RCC 7860 (cell line): ENCODE data around the gene CERS4.
"Not testable (repeated sequence)": the region's sequence is repeated elsewhere in the genome, so short reads cannot be mapped to it uniquely, and the experiment has no call there.

Experiments used
- DNase-seq: peaks from one replicate; pipeline ENCODE4 v3.0.0-alpha.2; 2015; ENCODE audit warnings: low spot score
- FAIRE-seq: peaks from 2 replicates; lab custom pipeline; 2012; peaks lifted over from hg19 to GRCh38; lab: Jason Lieb, UNC

CERS4 gene, protein sequence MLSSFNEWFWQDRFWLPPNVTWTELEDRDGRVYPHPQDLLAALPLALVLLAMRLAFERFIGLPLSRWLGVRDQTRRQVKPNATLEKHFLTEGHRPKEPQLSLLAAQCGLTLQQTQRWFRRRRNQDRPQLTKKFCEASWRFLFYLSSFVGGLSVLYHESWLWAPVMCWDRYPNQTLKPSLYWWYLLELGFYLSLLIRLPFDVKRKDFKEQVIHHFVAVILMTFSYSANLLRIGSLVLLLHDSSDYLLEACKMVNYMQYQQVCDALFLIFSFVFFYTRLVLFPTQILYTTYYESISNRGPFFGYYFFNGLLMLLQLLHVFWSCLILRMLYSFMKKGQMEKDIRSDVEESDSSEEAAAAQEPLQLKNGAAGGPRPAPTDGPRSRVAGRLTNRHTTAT

DNA sequence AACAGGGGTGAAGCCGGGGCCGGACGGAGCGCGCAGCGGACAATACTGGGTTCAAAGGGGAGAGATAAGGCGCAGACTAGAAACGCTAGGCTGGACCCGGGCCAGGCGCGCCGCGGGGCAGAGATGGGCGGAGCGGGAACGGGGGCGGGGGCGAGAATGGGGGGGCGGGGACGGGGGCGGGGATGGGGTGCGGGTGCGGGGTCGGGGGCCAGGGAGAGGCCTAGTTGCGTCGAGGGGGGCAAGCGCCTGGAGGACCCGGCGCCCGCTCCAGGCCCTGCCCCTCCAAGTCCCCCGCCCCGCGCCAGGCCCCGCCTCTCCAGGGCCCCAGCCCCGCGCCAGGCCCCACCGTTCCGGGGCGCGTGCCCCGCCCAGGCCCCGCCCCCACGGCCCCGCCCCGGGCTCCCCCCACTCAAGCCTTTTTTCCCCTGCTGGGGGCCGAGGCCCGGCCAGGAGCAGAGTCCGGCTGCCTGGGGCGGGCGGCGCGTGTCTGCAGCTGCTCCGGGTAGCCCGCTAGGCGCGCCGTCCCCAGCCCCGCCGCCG lies at the start of gene CERS4:
Gene CERS4, plus strand, starts transcription at position 449 of the 540 bp plus-strand sequence. CDS start 41,707 bp downstream, outside the sequence.
- no peak for DNase-seq
- no peak for FAIRE-seq

DNA sequence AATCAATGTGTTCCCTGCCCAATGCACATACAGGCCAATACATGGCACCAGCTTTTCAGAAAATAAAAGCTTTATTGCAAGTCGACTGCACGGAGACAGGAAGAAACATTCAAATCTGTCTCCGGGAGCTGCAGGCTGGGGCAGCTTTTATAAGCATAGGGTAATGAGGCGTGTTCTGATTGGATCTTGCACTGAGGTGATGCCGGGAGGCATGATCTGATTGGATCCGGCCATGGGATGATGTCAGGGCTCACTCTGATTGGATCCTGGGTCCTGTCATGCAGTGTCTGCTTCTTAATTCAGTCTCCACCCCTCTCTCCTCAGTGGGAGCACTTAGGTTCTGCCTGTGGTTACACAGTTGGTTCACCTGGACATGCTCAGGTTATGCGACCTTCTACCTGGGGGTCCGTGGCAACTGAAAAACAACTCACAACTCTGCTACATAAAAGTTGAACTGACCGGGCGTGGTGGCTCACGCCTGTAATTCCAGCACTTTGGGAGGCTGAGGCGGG lies 48.0 kb upstream of the CERS4 start:
- no peak for DNase-seq
- no peak for FAIRE-seq

DNA sequence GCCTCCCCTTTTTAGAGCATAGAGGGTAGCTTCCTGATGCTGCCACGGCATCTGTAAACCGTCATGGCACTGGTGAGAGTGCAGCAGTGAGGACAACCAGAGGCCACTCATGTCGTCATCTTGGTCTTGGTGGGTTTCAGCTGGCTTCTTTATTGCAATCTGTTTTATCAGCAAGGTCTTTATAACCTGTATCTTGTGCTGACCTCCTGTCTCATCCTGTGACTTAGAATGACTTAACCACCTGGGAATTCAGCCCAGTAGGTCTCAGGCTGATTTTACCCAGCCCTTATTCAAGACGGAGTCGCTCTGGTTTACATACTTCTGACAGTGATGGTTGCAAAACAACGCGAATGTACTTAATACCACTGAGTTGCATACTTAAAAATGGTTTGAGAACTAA lies 45.4 kb upstream of the CERS4 start:
- DNase-seq, result peak; percentile 22
- no peak for FAIRE-seq

DNA sequence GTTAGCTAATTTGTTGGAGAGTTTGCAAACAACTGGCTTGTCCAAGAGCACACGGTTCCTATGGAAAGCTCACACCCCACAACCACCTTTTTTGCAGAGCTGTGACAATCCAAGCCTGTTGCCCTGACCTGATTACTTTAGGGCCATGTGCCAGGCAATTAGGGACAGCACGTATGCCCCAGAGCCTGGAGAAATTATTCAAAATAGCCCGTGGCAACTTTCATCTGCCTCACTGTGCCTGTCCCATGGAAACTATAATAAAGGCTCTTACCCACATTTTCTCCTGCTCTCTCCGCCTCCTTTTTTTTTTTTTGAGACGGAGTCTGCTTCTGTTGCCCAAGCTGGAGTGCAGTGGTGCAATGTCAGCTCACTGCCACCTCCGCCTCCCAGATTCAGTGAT lies 41.2 kb upstream of the CERS4 start:
- FAIRE-seq (no peak), DNase-seq (no peak)

DNA sequence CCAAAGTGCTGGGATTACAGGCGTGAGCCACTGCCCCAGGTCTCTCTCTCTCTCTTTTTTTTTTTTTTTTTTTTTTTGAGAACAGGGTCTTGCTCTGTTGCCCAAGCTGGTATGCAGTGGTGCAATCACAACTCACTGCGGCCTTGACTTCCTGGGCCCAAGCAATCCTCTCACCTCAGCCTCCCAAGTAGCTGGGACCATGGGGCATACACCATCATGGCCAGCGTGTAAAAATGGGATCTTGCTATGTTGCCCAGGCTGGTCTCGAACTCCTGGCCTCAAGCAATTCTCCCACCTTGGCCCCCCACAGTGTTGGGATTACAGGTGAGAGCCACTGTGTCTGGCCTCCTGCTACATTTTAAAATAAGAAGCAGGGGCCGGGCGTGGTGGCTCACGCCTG lies 40.6 kb upstream of the CERS4 start:
- FAIRE-seq, result no peak
- DNase-seq, result no peak

DNA sequence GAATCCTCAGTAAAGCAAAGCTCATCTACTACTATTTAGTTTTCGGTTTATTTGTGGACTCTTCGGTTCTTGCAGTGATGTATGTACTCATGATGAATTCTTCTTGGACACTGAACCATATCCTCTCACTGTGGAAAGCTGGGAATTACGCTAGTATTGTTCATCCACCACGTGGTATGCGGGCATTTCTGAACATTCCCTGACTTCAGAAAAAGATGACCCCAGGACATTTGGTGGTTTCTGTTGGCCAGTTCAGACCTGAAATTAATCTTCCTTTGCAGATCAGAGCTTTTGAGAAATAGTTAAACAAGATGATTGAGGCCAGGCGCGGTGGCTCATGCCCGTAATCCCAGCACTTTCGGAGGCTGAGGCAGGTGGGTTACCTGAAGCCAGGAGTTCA lies 34.5 kb upstream of the CERS4 start:
- DNase-seq (peak; percentile 92), FAIRE-seq (peak; percentile 97)

DNA sequence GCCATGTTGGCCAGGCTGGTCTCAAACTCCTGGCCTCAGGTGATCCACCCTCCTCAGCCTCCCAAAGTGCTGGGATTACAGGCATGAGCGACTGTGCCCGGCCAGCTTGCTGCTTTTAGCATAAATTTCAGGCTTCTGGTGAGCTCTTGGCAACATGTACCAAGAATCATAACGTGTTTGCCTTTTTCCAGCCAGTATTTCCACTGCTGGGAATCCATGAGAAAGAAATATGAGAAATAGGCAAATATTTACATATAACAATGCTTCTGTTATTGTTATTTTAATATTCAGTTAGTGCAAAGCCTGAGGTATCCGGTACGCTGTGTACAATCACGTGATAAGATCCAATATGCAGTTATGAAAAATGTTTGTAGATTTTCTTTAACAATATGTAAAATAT lies 29.2 kb upstream of the CERS4 start:
- DNase-seq, result no peak
- no peak for FAIRE-seq

DNA sequence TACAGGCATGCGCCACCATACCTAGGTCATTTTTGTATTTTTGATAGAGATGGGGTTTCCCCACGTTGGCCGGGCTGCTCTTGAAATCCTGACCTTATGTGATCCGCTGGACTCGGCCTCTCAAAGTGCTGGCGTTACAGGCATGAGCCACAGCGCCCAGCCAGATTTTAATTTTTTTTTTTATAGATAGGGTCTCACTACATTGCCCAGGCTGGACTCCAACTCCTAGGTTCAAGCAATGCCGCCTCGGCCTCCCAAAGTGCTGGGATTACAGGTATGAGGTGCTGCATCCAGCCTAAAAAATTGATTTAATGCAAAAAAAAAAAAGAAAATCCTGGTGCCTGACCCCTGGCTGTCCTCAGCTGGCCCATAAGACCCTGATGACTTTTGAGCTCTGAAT lies 24.9 kb upstream of the CERS4 start:
- DNase-seq, result no peak
- FAIRE-seq, result no peak

DNA sequence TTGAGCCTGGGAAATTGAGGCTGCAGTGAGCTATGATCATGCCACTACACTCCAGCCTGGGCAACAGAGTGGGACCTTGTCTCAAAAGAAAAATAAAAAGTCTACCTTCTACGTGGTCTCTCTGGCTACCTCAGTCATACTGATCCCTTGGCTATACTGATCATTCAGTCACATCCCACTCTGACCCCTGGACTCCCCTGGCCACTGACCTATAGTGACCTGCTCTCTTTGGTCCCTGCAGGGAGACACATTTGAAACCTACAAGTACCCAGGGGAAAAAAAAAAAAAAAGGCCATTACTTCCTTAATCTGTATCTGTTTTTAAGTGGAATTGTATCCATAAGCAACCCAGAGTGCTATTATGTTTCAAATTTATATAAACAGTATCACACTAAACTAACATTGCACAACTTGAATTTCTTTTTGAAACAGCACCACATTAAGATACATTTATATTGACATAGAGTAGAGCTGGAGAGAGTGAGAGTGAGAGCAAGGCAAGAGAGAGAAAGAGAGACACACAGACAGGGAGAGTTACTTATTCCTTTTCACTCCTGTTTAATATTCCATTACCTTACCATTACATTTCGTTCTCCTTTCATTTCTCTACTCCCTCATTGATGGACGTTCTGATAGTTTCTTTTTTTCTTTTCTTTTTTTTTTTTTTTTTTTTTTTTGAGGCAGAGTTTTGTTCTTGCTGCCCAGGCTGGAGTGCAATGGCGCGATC lies 23.7 kb upstream of the CERS4 start:
- FAIRE-seq (no peak), DNase-seq (no peak)

DNA sequence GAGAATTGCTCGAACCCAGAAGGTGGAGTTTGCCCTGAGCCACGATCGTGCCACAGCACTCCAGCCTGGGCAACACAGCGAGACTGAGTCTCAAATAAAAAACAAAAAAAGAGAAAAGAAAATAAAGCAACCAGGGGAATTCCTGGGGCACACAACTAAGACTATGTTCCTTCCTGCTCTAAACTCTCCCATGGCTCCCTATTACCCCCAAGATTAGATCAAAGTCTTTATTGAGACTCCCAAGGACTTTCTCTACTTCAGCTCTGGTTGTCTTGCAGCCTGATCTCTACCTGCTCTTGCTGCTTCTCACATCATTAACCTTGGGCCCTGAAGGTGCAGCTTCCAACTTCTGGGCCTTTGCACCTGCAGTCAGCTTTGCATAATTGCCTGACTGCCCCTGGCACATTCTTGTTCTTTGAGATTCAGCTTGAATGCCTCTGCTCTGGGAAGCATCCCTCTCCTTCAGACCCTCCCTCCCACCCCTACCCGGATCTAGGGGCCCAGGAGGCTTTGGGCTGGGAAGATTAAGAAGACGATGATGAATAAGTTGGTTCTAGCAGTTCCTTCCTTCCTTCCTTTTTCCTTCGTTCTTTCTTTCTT lies 16.8 kb upstream of the CERS4 start:
- DNase-seq (no peak), FAIRE-seq (no peak)

DNA sequence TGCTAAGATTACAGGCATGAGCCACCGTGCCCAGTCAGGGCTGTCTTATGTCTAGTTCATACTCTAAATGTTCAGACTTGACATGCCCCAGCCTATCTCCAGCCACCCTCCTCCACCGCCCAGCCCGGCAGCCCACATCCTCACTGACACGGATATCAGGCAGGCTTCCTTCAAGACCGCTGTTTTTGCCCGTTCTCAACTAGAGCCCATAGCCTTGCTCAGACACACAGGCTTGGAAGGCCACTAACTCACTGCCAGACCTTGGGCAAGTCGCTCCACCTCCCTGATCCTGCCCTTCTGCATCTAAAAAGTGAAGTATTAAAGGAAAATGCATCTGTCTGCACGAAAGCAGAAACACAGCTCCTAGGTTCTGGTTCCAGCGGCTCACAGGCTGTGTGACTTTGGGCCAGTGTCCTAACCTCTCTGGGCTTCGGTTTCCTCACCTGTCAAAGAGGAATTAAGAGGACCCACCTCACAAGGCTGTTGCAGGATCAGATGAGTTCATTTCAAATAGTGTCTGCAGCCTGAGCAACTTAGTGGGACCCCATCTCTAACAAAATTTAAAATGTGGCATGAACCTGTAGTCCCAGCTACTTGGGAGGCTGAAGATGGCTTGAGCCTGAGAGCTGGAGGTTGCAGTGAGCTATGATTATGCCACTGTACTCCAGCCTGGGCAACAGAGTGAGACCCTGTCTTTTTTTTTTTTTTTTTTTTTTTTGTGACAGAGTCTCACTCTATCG lies 14.5 kb upstream of the CERS4 start:
- DNase-seq (no peak), FAIRE-seq (no peak)

DNA sequence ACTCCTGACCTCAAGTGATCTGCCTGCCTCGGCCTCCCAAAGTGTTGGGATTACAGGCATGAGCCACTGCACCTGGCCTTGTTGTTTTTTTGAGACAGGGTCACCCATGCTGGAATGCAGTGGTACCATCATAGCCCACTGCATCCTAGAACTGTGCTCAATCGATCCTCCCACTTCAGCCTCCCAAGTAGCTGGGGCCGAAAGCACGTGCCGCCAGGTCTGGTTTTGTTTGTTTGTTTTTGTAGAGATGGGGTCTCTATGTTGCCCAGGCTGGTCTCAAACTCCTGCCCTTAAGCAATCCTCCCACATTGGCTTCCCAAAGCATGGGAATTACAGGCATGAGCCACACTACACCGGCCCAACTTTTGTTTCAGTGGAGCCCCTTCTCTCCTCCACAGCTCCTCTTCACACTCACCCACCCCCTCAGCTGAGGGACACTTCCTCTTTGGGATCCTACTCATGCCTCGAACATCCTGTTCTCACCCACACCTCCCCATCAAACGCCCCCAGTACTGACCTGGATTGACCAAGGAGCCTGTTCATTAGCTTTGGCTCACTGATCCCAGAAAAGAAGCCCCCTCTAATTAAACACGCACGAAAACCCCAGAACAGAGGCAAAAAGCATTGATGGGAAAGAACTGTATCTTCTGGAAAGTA lies 12.8 kb upstream of the CERS4 start:
- DNase-seq, result no peak
- no peak for FAIRE-seq

DNA sequence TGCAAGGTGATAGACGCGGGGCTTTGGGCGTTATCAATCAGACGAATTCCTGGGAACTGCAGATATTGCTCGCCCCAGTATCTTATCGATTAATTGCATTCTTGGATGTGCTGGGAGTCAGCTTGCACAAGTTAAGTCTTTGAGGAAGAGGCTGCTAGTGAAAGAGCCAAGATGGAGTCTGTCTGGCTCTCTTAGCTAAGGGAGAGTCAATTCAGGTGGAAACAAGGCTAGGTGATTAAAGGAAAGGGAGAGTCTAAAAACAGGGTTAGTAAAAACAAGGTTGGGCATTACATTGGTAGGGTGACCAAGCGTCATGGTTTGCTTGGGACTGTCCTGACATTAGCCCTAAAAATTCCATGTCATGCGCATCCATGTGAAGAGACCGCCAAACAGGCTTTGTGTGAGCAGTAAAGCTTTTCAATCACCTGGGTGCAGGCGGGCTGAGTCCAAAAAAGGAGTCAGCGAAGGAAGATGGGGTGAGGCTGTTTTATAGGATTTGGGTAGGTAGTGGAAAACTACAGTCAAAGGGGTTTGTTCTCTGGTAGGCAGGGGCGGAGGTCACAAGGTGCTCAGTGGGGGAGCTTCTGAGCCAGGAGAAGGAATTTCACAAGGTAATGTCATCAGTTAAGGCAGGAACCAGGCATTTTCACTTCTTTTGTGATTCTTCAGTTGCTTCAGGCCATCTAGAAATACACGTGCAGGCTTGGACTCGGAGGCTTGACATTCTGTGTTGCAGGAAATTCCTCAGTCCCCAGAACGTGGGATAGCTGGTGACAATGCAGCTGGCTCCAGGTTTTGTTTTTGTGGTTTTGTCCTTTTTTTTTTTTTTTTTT lies 5.7 kb upstream of the CERS4 start:
- FAIRE-seq, DNase-seq: not testable (repeated sequence)

DNA sequence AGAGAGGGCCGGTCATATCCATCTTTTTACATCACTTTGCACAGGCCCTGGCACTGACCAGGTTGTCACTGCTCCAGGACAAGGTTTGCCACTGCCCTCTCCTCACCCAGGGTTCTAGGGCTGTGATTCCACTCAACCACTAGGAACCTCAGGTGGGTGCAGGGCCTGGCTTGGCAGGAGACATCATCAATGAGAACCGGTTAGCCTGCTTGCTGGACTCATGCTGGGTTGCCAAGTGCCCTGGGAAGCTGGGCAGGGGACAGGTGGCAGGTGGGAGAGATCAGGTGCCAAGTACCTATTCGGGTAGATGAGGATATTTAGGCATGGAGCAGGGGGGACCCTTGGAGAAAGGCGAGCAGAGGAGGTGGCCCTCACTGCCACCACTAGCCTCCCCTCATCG lies 4.2 kb upstream of the CERS4 start:
- DNase-seq, result no peak
- no peak for FAIRE-seq

DNA sequence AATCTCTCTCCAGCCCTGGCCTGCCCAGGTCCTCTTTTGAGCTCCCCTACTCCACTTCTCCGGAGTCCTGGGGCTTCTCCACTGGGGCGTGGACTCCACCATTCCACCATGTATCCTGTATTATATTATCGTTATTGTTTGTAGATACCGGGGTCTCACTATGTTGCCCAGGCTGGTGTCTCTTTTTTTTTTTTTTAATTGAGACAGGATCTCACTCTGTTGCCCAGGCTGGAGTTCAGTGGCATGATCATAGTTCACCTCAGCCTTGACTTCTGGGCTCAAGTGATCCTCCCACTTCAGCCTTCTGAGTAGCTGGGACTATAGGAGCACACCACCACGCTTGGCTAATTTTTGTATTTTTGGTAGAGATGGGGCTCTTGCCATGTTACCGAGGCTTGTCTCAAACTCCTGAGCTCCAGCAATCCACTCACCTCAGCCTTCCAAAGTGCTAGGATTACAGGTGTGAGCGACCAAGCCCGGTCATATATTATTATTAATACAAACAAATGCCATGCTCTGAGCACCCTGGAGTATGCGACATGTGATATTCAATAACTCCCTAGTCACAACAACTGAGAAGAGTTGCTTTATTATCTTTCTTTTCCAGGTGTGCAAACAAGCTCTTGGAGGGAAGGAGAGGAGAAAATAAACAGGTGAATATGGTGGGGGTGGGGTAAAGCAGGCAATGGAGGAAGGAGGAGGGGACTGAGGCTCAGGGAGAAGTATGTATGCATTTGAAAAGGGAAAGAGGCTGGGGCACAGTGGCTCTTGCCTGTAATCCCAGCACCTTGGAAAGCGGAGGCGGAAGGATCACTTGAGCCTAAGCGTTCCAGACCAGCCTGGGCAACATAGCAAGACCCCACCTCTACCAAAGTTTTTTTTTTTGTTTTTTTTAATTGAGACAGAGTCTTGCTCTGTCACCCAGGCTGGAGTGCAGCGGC lies 2.8 kb upstream of the CERS4 start:
- DNase-seq (no peak), FAIRE-seq (no peak)

DNA sequence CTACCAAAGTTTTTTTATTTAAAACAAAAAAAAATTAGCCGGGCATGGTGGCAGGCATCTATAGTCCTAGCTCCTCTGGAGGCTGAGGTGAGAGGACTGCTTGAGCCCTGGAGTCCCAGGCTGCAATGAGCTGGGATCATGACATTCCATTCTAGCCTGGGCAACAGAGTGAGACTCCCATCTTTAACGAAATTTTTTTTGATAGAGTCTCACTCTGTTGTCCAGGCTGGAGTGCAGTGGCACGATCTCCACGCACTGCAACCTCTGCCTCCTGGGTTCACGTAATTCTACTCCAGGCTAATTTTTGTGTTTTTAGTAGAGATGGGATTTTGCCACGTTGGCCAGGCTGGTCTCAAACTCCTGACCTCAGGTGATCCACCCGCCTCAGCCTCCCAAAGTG lies 1.8 kb upstream of the CERS4 start:
- DNase-seq, FAIRE-seq: not testable (repeated sequence)

DNA sequence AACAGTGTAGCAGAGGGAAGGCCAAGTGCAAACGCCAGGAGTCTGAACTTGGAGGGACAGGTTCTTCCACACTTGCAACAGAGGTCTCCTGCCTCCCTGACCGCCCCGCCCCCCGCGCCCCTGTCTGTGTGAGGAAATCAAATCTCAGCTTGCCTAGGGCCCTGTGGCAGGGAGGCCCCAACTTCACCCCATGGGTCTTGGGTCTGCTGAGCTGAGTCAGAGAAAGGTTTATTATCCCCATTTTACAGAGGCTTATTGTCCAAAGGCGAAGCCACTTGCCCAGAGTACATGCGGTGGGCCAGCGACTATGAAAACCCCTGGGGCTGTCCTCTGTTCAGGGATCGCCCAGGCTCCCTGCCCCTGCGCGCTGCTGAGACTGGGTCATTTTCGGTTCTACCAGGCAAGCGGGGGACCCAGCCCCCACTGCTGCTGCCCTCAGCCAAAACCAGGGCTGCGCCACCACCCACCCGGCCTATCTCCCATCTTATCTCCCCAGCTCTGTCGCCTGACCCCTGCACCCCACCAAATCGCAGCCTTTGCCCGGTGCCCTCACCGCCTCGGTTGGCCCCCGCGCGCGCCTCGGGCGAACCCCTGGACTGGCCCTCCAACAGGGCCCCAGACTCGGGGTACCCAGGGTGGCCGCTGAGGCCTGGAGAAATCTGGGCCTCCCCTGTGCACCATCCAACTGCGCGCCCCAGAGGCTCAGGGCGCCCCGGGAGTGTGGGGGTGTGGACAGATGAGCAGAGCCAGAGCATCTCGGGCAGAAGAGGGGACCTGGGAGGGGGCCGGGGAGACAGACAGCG lies 850 bp upstream of the CERS4 start:
- DNase-seq (no peak), FAIRE-seq (no peak)
